H1 (cell line): ENCODE results near the gene EEIG1. TPM values are rescaled to one million over a fixed set of nuclear protein-coding genes. Genes with fewer than 3 reads are reported as not detected.

Experiments
- BCL11A ChIP-seq, 2 experiments: IDR thresholded peaks; one replicate each; pipeline ENCODE4 v1.6.1; 2011; ENCODE audit warnings: low read depth in 2 of 2, low read length in 2 of 2, mild to moderate bottlenecking in 2 of 2
- CHD7 ChIP-seq: fragments of 300-600 bp; sonication (generic); IDR thresholded peaks from 2 replicates; pipeline ENCODE4 v1.7.1; 2012; ENCODE audit warnings: low read length, moderate library complexity, mild to moderate bottlenecking, inconsistent platforms; ENCODE audit not compliant: insufficient replicate concordance
- CREB1 ChIP-seq: IDR thresholded peaks from 2 replicates; pipeline ENCODE4 v1.6.1; 2012; ENCODE audit warnings: inconsistent platforms
- JUND ChIP-seq: IDR thresholded peaks from 2 replicates; pipeline ENCODE4 v1.6.1; 2011; ENCODE audit warnings: mild to moderate bottlenecking, improper control_type of control experiment, low read length
- PHF8 ChIP-seq: fragments of 200-600 bp; sonication (generic); conservative IDR thresholded peaks from 2 replicates; pipeline ENCODE4 v1.7.1; 2012; ENCODE audit warnings: low read depth, mild to moderate bottlenecking, inconsistent platforms, low read length, moderate library complexity
- POU5F1 ChIP-seq: IDR thresholded peaks from 2 replicates; pipeline ENCODE4 v1.6.1; 2011; ENCODE audit warnings: low read depth, mild to moderate bottlenecking, low read length, moderate library complexity
- RXRA ChIP-seq: IDR thresholded peaks from 2 replicates; pipeline ENCODE4 v1.6.1; 2011; ENCODE audit warnings: low read depth, mild to moderate bottlenecking, low read length, moderate library complexity; ENCODE audit not compliant: insufficient read depth
- SIN3A ChIP-seq, 2 experiments: IDR thresholded peaks in 1 of 2; conservative IDR thresholded peaks in 1 of 2; 2 replicates each; pipeline ENCODE4 v1.6.1; 2011 to 2012; ENCODE audit warnings: low read length in 2 of 2, improper control_type of control experiment in 1 of 2, low read depth in 1 of 2, mild to moderate bottlenecking in 1 of 2
- SRF ChIP-seq: IDR thresholded peaks from 2 replicates; pipeline ENCODE4 v1.6.1; 2011; ENCODE audit warnings: mild to moderate bottlenecking, low read depth, low read length, moderate library complexity
- polyA plus RNA-seq, 7 experiments: library from polyadenylated mRNA; depleted of rRNA in 3 of 7; stranded (reverse) in 5 of 7; unstranded in 2 of 7; fragments of >200 nt in 5 of 7; fragments of 200-250 nt in 2 of 7; gene quantifications; 1 replicate in 5 of 7; 2 replicates in 1 of 7; 4 replicates in 1 of 7; pipeline versions ENCODE4 v1.2.1 to v1.2.3, GENCODE V29; 2011 to 2013; ENCODE audit warnings: missing spikeins in 2 of 7, mixed read lengths in 2 of 7
- total RNA-seq: library from RNA; stranded (reverse); fragmentation: NEBNext Ultra II Directional; extraction: Animal tissue kit (Norgen Biotek cat#: 25700); gene quantifications from 2 replicates; pipeline ENCODE4 v1.2.1, GENCODE V29; 2021

EEIG1 gene
- total and polyA plus RNA-seq, 2 of the 8 experiments (the other 6 are each of a cell fraction or from before 2014, with no cell fraction given) = 29.8 to 50.8 TPM

GRCh38 chr9:127971357-127972235 is 9.2 kb downstream of the EEIG1 start (continued):
- TF ChIP-seq CHD7 = no peak
- no peak for TF ChIP-seq BCL11A (IDR thresholded peaks at IDR 0.05; ENCODE audit: low read depth in 2 of 2, low read length in 2 of 2)
- no peak for TF ChIP-seq CREB1
- no peak for TF ChIP-seq JUND
- TF ChIP-seq RXRA = no peak
- TF ChIP-seq PHF8 = no peak
- no peak for TF ChIP-seq POU5F1
- TF ChIP-seq SRF = no peak
- 0 out of 4 replicates have a peak, but pooled peaks of 1 of the 2 experiments have one; percentile 24 for TF ChIP-seq SIN3A (conservative IDR thresholded peaks at IDR 0.05 in 1 of 2, IDR thresholded peaks at IDR 0.05 in 1 of 2; ENCODE audit: low read depth in 1 of 2, low read length in 2 of 2)
